HTR-8/SVneo (cell line): Measurements from ENCODE around the gene ODF4.

Experiments
- DNase-seq: peaks from one replicate; pipeline ENCODE4 v3.0.0; 2011; ENCODE audit warnings: low spot score, mixed read lengths; ENCODE audit not compliant: insufficient read length
- FAIRE-seq: peaks from 2 replicates; lab custom pipeline; 2011; peaks lifted over from hg19 to GRCh38; lab: Jason Lieb, UNC

ODF4 gene

GRCh38 chr17:8339540-8339939 is at the start of gene ODF4:
TSS of gene ODF4 (plus strand) at chr17:8339840. CDS start at chr17:8340052, 212 bp downstream.
- DNase-seq: no peak
- FAIRE-seq: no peak

- no peak for DNase-seq
- FAIRE-seq: peak; percentile 48
Observed at GRCh38 chr17:8290043-8290442, 49.6 kb upstream of the ODF4 start.

GRCh38 chr17:8292639-8293395 is 46.8 kb upstream of the ODF4 start:
- DNase-seq (no peak), FAIRE-seq (no peak)

GRCh38 chr17:8294361-8294760 is 45.3 kb upstream of the ODF4 start:
- peak; percentile 23 for FAIRE-seq
- no peak for DNase-seq

- DNase-seq: no peak
- FAIRE-seq: peak; percentile 42
Observed at GRCh38 chr17:8294814-8295316, 44.8 kb upstream of the ODF4 start.

- DNase-seq (no peak), FAIRE-seq (no peak)
Observed at GRCh38 chr17:8300226-8300625, 39.4 kb upstream of the ODF4 start.

GRCh38 chr17:8300627-8301242 is 38.9 kb upstream of the ODF4 start:
- FAIRE-seq: peak; percentile 80
- DNase-seq: peak; percentile 90

- no peak for FAIRE-seq
Observed at GRCh38 chr17:8310601-8311123, 29.0 kb upstream of the ODF4 start.

GRCh38 chr17:8311131-8311790 is 28.4 kb upstream of the ODF4 start:
- FAIRE-seq (no peak), DNase-seq (no peak)

More at GRCh38 chr17:8310601-8311123, 29.0 kb upstream of the ODF4 start:
- DNase-seq: no peak

GRCh38 chr17:8312251-8312650 is 27.4 kb upstream of the ODF4 start:
- FAIRE-seq (no peak), DNase-seq (no peak)

GRCh38 chr17:8312726-8313600 is 26.7 kb upstream of the ODF4 start:
- FAIRE-seq: no peak
- no peak for DNase-seq

GRCh38 chr17:8314797-8315763 is 24.6 kb upstream of the ODF4 start:
- FAIRE-seq: no peak
- no peak for DNase-seq

GRCh38 chr17:8315764-8316217 is 23.8 kb upstream of the ODF4 start:
- FAIRE-seq (no peak), DNase-seq (no peak)

- DNase-seq (no peak), FAIRE-seq (no peak)
Observed at GRCh38 chr17:8318010-8318935, 21.4 kb upstream of the ODF4 start.

GRCh38 chr17:8320262-8320661 is 19.4 kb upstream of the ODF4 start:
- FAIRE-seq (no peak), DNase-seq (no peak)

- DNase-seq: no peak
Observed at GRCh38 chr17:8320990-8321389, 18.6 kb upstream of the ODF4 start.

GRCh38 chr17:8322061-8322460 is 17.6 kb upstream of the ODF4 start:
- DNase-seq (no peak), FAIRE-seq (no peak)

More at GRCh38 chr17:8320990-8321389, 18.6 kb upstream of the ODF4 start:
- no peak for FAIRE-seq

GRCh38 chr17:8324132-8324531 is 15.5 kb upstream of the ODF4 start:
- no peak for FAIRE-seq
- no peak for DNase-seq
